GM23338 (cell line): ENCODE data around the gene KLK2. TPM values are rescaled to one million over a fixed set of nuclear protein-coding genes. Genes with fewer than 3 reads are reported as not detected.

Experiments used
- ATAC-seq: fragments of 200-7000 bp; cut with Tn5 transposase; 3 replicates; pipeline ENCODE4 v1.9.1; 2020
- DNase-seq: peaks from one replicate; pipeline ENCODE4 v3.0.0-alpha.2; 2015; ENCODE audit warnings: low spot score
- H2AFZ ChIP-seq: fragments of 200-600 bp; sonication (generic); 2 replicates; pipeline ENCODE4 v1.8.0; 2016; ENCODE audit warnings: antibody characterized with exemption, mild to moderate bottlenecking, moderate library complexity
- H3F3A ChIP-seq: fragments of 200-600 bp; sonication (generic); replicated peaks from 2 replicates; pipeline ENCODE4 v1.8.0; 2017; ENCODE audit warnings: antibody characterized with exemption, mixed run types, low read depth
- H3K27ac ChIP-seq: fragments of 200-600 bp; sonication (generic); 2 replicates; pipeline ENCODE4 v1.6.1; 2016; ENCODE audit warnings: low read depth
- H3K27me3 ChIP-seq: fragments of 200-600 bp; sonication (generic); 2 replicates; pipeline ENCODE4 v1.8.0; 2016; ENCODE audit warnings: mild to moderate bottlenecking, mixed run types, moderate library complexity; ENCODE audit not compliant: insufficient read depth
- H3K36me3 ChIP-seq: fragments of 200-600 bp; sonication (generic); 2 replicates; pipeline ENCODE4 v1.8.0; 2016; ENCODE audit warnings: mild to moderate bottlenecking; ENCODE audit not compliant: insufficient read depth
- H3K4me1 ChIP-seq: fragments of 200-600 bp; sonication (generic); 2 replicates; pipeline ENCODE4 v1.8.0; 2016; ENCODE audit warnings: mild to moderate bottlenecking, moderate library complexity; ENCODE audit not compliant: insufficient read depth
- H3K4me2 ChIP-seq: fragments of 200-600 bp; sonication (generic); 2 replicates; pipeline ENCODE4 v1.7.1; 2017; ENCODE audit warnings: mixed run types
- H3K4me3 ChIP-seq: fragments of 200-600 bp; sonication (generic); 2 replicates; pipeline ENCODE4 v1.6.1; 2016; ENCODE audit warnings: mixed run types
- H3K79me2 ChIP-seq: fragments of 200-600 bp; sonication (generic); replicated peaks from 2 replicates; pipeline ENCODE4 v1.8.0; 2017; ENCODE audit warnings: mild to moderate bottlenecking; ENCODE audit not compliant: insufficient read depth
- H3K9me2 ChIP-seq: fragments of 200-600 bp; sonication (generic); 2 replicates; pipeline ENCODE4 v1.8.0; 2017; ENCODE audit not compliant: insufficient read depth
- H4K20me1 ChIP-seq: fragments of 200-600 bp; sonication (generic); replicated peaks from 2 replicates; pipeline ENCODE4 v1.8.0; 2017; ENCODE audit warnings: mild to moderate bottlenecking; ENCODE audit not compliant: insufficient read depth
- H3K27ac Mint-ChIP-seq: 2 replicates; pipeline ENCODE4 v1.8.0; 2020; ENCODE audit warnings: inconsistent platforms, mild to moderate bottlenecking, moderate library complexity, mixed read lengths
- H3K27me3 Mint-ChIP-seq: 3 replicates; pipeline ENCODE4 v1.8.0; 2022; ENCODE audit warnings: low read depth, mild to moderate bottlenecking, moderate library complexity, mixed read lengths, inconsistent platforms; ENCODE audit not compliant: insufficient read depth, poor library complexity
- H3K36me3 Mint-ChIP-seq: 3 replicates; pipeline ENCODE4 v1.8.0; 2021; ENCODE audit warnings: low read depth, mild to moderate bottlenecking, inconsistent platforms, moderate library complexity, mixed read lengths
- H3K4me1 Mint-ChIP-seq: 3 replicates; pipeline ENCODE4 v1.8.0; 2020; ENCODE audit warnings: mild to moderate bottlenecking, inconsistent platforms, mixed read lengths
- H3K4me3 Mint-ChIP-seq: 3 replicates; pipeline ENCODE4 v1.8.0; 2021; ENCODE audit warnings: moderate library complexity, mild to moderate bottlenecking, inconsistent platforms, mixed read lengths
- H3K9me3 Mint-ChIP-seq: 3 replicates; pipeline ENCODE4 v1.8.0; 2020; ENCODE audit warnings: moderate library complexity, mild to moderate bottlenecking, inconsistent platforms, mixed read lengths
- CREB1 ChIP-seq: fragments of 250-450 bp; sonication (Bioruptor Pico); IDR thresholded peaks from 2 replicates; pipeline ENCODE4 v1.5.0; 2020; ENCODE audit warnings: low read depth, mild to moderate bottlenecking, moderate library complexity
- JUNB ChIP-seq: IDR thresholded peaks from one replicate; pipeline ENCODE4 v1.6.1; 2016; ENCODE audit warnings: antibody characterized with exemption; ENCODE audit not compliant: unreplicated experiment
- NANOG ChIP-seq: IDR thresholded peaks from 2 replicates; pipeline ENCODE4 v1.6.1; 2016; ENCODE audit warnings: antibody characterized with exemption, borderline replicate concordance
- POLR2AphosphoS5 ChIP-seq: IDR thresholded peaks from 2 replicates; pipeline ENCODE4 v1.6.1; 2016; ENCODE audit warnings: antibody characterized with exemption, low read depth
- STAT1 ChIP-seq: IDR thresholded peaks from one replicate; pipeline ENCODE4 v1.6.1; 2016; ENCODE audit warnings: antibody characterized with exemption; ENCODE audit not compliant: unreplicated experiment
- ZNF114 ChIP-seq: fragments of 250-450 bp; sonication (Bioruptor Pico); IDR thresholded peaks from 2 replicates; pipeline ENCODE4 v1.5.0; 2020; ENCODE audit warnings: mild to moderate bottlenecking, moderate library complexity
- polyA plus RNA-seq: library from polyadenylated mRNA; unstranded; fragments of >200 nt; fragmentation: Nextera tagmentation; extraction: Ambion mirVana; gene quantifications from 2 replicates; pipeline ENCODE4 v1.2.1, GENCODE V29; 2016
- total RNA-seq: library from RNA; depleted of rRNA; stranded (reverse); fragments of >200 nt; shearing (Covaris generic); gene quantifications from 2 replicates; pipeline ENCODE4 v1.2.3, GENCODE V29; 2014
- TF ChIP-seq, protein P1 (sequence below), 2 experiments: fragments of 200-600 bp in 1 of 2; sonication (generic) in 1 of 2; conservative IDR thresholded peaks; 2 replicates each; pipeline versions ENCODE4 v1.5.1 to v1.6.1; 2016 to 2017; ENCODE audit warnings: antibody characterized with exemption in 2 of 2, low read depth in 2 of 2, mild to moderate bottlenecking in 2 of 2, moderate library complexity in 1 of 2
- TF ChIP-seq, protein P2 (sequence below): IDR thresholded peaks from 2 replicates; pipeline ENCODE4 v1.6.1; 2016; ENCODE audit warnings: antibody characterized with exemption

KLK2 gene
- total and polyA plus RNA-seq, 2 experiments from 2014 or later = 0.18 to 0.69 TPM

GRCh38 chr19:50832666-50833065 lies 40.6 kb upstream of the KLK2 start:
- no peak overlapping the region for H3K27ac Mint-ChIP-seq

DNA sequence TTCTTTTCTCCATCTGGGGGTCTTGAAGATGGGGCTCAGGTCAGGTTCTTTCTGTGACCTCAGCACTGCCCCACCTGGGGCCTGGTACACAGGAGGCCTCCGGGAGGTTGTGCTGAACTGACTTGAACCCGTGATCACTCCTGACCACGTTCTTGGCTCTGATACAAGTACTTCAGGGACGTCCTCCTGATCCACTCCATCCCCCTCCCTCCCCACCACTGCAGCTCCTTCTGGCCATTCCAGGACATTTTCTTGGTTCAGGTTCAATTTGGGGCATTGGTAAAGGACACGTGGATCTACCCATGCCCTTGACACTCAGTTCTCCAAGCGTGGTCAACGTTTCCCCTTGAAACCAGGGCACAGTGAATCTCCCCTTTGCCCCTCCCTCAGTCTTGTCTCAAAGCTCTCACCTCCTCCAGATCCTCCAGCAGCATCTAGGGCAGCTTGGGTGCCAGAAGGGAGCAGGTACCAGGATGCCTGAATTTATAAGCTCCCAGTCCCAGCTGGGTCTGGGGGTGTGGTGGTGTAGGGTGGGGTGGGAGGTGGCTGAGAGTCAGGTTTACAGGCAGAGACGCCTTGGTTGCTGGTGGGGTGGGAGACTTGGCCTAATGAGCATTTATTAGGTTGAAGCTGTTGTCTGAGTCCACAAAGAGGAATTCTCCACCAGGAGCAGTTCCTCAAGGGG lies 40.0 kb upstream of the KLK2 start, which contains the start of gene KLK15:
TSS of gene KLK15 (minus strand) at position 458 of the 685 bp plus-strand sequence. CDS start 2,082 bp downstream, outside the sequence.
- H3K27me3 Mint-ChIP-seq = peaks cover 28% of the 10 kb centered on the region
- no peak for ATAC-seq

More at GRCh38 chr19:50832666-50833065, 40.6 kb upstream of the KLK2 start:
- Histone ChIP-seq H3K36me3 (no peaks in the 10 kb centered on the region), H3K4me3 (no peak overlapping the region), H2AFZ (no peak overlapping the region), H3F3A (0 out of 2 replicates have a peak, but pooled peaks cover 3% of the 10 kb centered on the region), H3K27me3 (peaks cover 28% of the 10 kb centered on the region), H3K9me2 (0 out of 2 replicates have a peak, but pooled peaks cover 2% of the 10 kb centered on the region), H3K4me2 (no peak overlapping the region), H4K20me1 (no peaks in the 10 kb centered on the region), H3K4me1 (peaks cover 5% of the 10 kb centered on the region), H3K27ac (no peak overlapping the region), H3K79me2 (no peaks in the 10 kb centered on the region)
- Mint-ChIP-seq H3K4me3 (no peak overlapping the region), H3K27me3 (peaks cover 26% of the 10 kb centered on the region), H3K4me1 (peaks cover 4% of the 10 kb centered on the region; the same call in 1 of the 3 replicates), H3K36me3 (no peaks in the 10 kb centered on the region; the same call in 2 of the 3 replicates), H3K9me3 (peaks cover 2% of the 10 kb centered on the region; the same call in 1 of the 3 replicates)
- ATAC-seq = no peak
- TF ChIP-seq POLR2AphosphoS5 (no peak), CREB1 (CRISPR knock-in tag) (no peak), STAT1 (no peak), ZNF114 (no peak)
- TF ChIP-seq, protein P1, sequence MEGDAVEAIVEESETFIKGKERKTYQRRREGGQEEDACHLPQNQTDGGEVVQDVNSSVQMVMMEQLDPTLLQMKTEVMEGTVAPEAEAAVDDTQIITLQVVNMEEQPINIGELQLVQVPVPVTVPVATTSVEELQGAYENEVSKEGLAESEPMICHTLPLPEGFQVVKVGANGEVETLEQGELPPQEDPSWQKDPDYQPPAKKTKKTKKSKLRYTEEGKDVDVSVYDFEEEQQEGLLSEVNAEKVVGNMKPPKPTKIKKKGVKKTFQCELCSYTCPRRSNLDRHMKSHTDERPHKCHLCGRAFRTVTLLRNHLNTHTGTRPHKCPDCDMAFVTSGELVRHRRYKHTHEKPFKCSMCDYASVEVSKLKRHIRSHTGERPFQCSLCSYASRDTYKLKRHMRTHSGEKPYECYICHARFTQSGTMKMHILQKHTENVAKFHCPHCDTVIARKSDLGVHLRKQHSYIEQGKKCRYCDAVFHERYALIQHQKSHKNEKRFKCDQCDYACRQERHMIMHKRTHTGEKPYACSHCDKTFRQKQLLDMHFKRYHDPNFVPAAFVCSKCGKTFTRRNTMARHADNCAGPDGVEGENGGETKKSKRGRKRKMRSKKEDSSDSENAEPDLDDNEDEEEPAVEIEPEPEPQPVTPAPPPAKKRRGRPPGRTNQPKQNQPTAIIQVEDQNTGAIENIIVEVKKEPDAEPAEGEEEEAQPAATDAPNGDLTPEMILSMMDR (conservative IDR thresholded peaks at IDR 0.05; ENCODE audit: low read depth in 2 of 2) = no peak
- DNase-seq = no peak

More for the DNA sequence above, 40.0 kb upstream of the KLK2 start, which contains the start of gene KLK15:
- H3K27ac Mint-ChIP-seq = no peak within 1 kb of the TSS
- peaks cover 2% of the 10 kb centered on the region; the same call in 1 of the 3 replicates for H3K9me3 Mint-ChIP-seq
- DNase-seq = no peak
- Histone ChIP-seq H3K36me3 (no peaks in the 10 kb centered on the region), H3K27me3 (peaks cover 28% of the 10 kb centered on the region), H2AFZ (no peak within 1 kb of the TSS), H3K4me3 (no peak within 1 kb of the TSS), H3K27ac (no peak within 1 kb of the TSS), H4K20me1 (no peaks in the 10 kb centered on the region), H3K4me2 (no peak within 1 kb of the TSS), H3F3A (0 out of 2 replicates have a peak, but pooled peaks cover 3% of the 10 kb centered on the region), H3K4me1 (peaks cover 7% of the 10 kb centered on the region), H3K9me2 (0 out of 2 replicates have a peak, but pooled peaks cover 2% of the 10 kb centered on the region), H3K79me2 (no peaks in the 10 kb centered on the region)
- H3K36me3 Mint-ChIP-seq = no peaks in the 10 kb centered on the region; the same call in 2 of the 3 replicates
- H3K4me1 Mint-ChIP-seq = peaks cover 6% of the 10 kb centered on the region; the same call in 2 of the 3 replicates
- TF ChIP-seq JUNB (no peak), STAT1 (no peak), NANOG (no peak)
- TF ChIP-seq, protein P2, sequence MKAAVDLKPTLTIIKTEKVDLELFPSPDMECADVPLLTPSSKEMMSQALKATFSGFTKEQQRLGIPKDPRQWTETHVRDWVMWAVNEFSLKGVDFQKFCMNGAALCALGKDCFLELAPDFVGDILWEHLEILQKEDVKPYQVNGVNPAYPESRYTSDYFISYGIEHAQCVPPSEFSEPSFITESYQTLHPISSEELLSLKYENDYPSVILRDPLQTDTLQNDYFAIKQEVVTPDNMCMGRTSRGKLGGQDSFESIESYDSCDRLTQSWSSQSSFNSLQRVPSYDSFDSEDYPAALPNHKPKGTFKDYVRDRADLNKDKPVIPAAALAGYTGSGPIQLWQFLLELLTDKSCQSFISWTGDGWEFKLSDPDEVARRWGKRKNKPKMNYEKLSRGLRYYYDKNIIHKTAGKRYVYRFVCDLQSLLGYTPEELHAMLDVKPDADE = no peak
- no peak within 1 kb of the TSS for H3K4me3 Mint-ChIP-seq
